ENCODE measurements around the gene PHTF2. TPM values are rescaled to one million over a fixed set of nuclear protein-coding genes. Genes with fewer than 3 reads are reported as not detected.

The PHTF2 gene
- total and polyA plus RNA-seq, 2 of the 4 experiments (the other 2 are of a cell fraction): 28.3 to 69.9 TPM

- Histone ChIP-seq H3K9me3 (ENCODE audit: control insufficient read depth, insufficient read depth, low read length) (peaks cover 5% of the 10 kb centered on the region; the same call in 1 of the 2 replicates), H3K56ac (ENCODE audit: extremely low read depth, insufficient read depth, low read length) (no peak overlapping the region), H4K8ac (ENCODE audit: low read depth in 2 of 2, low read length in 2 of 2) (no peak overlapping the region), H2BK20ac (ENCODE audit: low read depth, low read length) (no peak overlapping the region), H3K36me3 (ENCODE audit: control insufficient read depth, insufficient read depth, low read length) (peaks cover 3% of the 10 kb centered on the region; the same call in 1 of the 2 replicates), H3K27ac (ENCODE audit: insufficient read depth, low read length) (no peak overlapping the region), H2AFZ (replicated peaks; ENCODE audit: low read length, poor library complexity) (no peak overlapping the region), H3K18ac (ENCODE audit: low read depth, low read length) (no peak overlapping the region), H3K27me3 (ENCODE audit: control insufficient read depth, insufficient read depth, low read length) (no peaks in the 10 kb centered on the region), H3K4me3 (ENCODE audit: insufficient read depth, low read depth, low read length) (no peak overlapping the region), H3K4me1 (ENCODE audit: control insufficient read depth, insufficient read depth, low read length) (peaks cover 3% of the 10 kb centered on the region; the same call in 1 of the 2 replicates), H3K9ac (ENCODE audit: low read depth, low read length) (no peak overlapping the region), H4K20me1 (ENCODE audit: insufficient read depth, low read length) (no peaks in the 10 kb centered on the region), H3K23ac (ENCODE audit: low read depth, low read length) (no peak overlapping the region), H4K91ac (ENCODE audit: insufficient read depth, low read depth, low read length) (no peak overlapping the region), H2AK9ac (replicated peaks; ENCODE audit: low read depth, low read length, poor library complexity) (no peak overlapping the region), H2BK120ac (ENCODE audit: low read depth, low read length) (no peak overlapping the region), H4K5ac (ENCODE audit: low read depth, low read length) (no peak overlapping the region), H3K9me1 (ENCODE audit: insufficient read depth, low read length) (peaks cover 3% of the 10 kb centered on the region; the same call in 1 of the 2 replicates), H2BK5ac (ENCODE audit: low read depth, low read length, poor library complexity, severe bottlenecking) (no peak overlapping the region), H3K4me2 (ENCODE audit: low read depth, low read length) (no peak overlapping the region), H2BK15ac (ENCODE audit: low read depth, low read length) (no peak overlapping the region), H3K14ac (replicated peaks; ENCODE audit: low read depth, low read length) (no peak overlapping the region), H3K79me1 (ENCODE audit: low read depth in 1 of 2, low read length in 2 of 2) (peaks cover 0 to 4% of the 10 kb centered on the region in 2 experiments; a peak in 2 of 4 replicates), H3K4ac (ENCODE audit: low read depth, low read length) (no peak overlapping the region), H2AK5ac (ENCODE audit: low read depth, low read length) (no peak overlapping the region)
- POLR2A ChIA-PET (ENCODE audit: unreplicated experiment): no interaction called here
- intact Hi-C loops (cut with micrococcal nuclease) (no loop called here), in situ Hi-C loops (cut with MboI; ENCODE audit: low sequenced_read_pairs) (no loop called here), dilution Hi-C loops (cut with HindIII; ENCODE audit: low sequenced_read_pairs, unreplicated experiment) (no loop called here)
- no CpG with 5 or more reads among the region's 3 CpGs for WGBS, 2 experiments (ENCODE audit: extremely low coverage in 2 of 2, insufficient read length in 1 of 2)
- no peak for ATAC-seq (ENCODE audit: low read depth)
- BruUV-seq (replicated peaks): no TSS peak
- TF ChIP-seq CEBPB (IDR thresholded peaks at IDR 0.05; ENCODE audit: low read depth, low read length) (no peak), SMC3 (IDR thresholded peaks at IDR 0.05; ENCODE audit: low read depth, low read length) (no peak), NFE2L2 (IDR thresholded peaks at IDR 0.05; ENCODE audit: low read depth, low read length) (no peak), CHD1 (IDR thresholded peaks at IDR 0.05; ENCODE audit: low read depth, low read length) (no peak), MXI1 (IDR thresholded peaks at IDR 0.05; ENCODE audit: borderline replicate concordance, low read depth, low read length) (no peak), MAFK (IDR thresholded peaks at IDR 0.05; ENCODE audit: low read depth, low read length) (no peak), RFX5 (IDR thresholded peaks at IDR 0.05; ENCODE audit: low read depth, low read length) (no peak), RCOR1 (IDR thresholded peaks at IDR 0.05; ENCODE audit: insufficient replicate concordance, low read length) (no peak), CTCF (conservative IDR thresholded peaks at IDR 0.05; ENCODE audit: low read depth, low read length) (no peak), USF2 (IDR thresholded peaks at IDR 0.05; ENCODE audit: low read depth, low read length) (no peak), ELK1 (IDR thresholded peaks at IDR 0.05; ENCODE audit: borderline replicate concordance, low read depth, low read length) (no peak), FOS (IDR thresholded peaks at IDR 0.05; ENCODE audit: low read depth, low read length) (no peak), BHLHE40 (IDR thresholded peaks at IDR 0.05; ENCODE audit: low read depth, low read length) (no peak), POLR2A (IDR thresholded peaks at IDR 0.05; ENCODE audit: low read depth, low read length) (no peak)
- CTCF ChIA-PET: no interaction called here
- no peak for DNase-seq
These were observed 12.6 kb upstream of the PHTF2 start for GRCh38 chr7:77786018-77786417.

Data from IMR-90 (cell line).